GM23338 (cell line): Measurements from ENCODE around the gene FAM118B. TPM values are rescaled to one million over a fixed set of nuclear protein-coding genes. Genes with fewer than 3 reads are reported as not detected.

Experiments used
- ATAC-seq: fragments of 200-7000 bp; cut with Tn5 transposase; 3 replicates; pipeline ENCODE4 v1.9.1; 2020
- DNase-seq: peaks from one replicate; pipeline ENCODE4 v3.0.0-alpha.2; 2015; ENCODE audit warnings: low spot score
- H2AFZ ChIP-seq: fragments of 200-600 bp; sonication (generic); 2 replicates; pipeline ENCODE4 v1.8.0; 2016; ENCODE audit warnings: antibody characterized with exemption, mild to moderate bottlenecking, moderate library complexity
- H3F3A ChIP-seq: fragments of 200-600 bp; sonication (generic); replicated peaks from 2 replicates; pipeline ENCODE4 v1.8.0; 2017; ENCODE audit warnings: antibody characterized with exemption, mixed run types, low read depth
- H3K27ac ChIP-seq: fragments of 200-600 bp; sonication (generic); 2 replicates; pipeline ENCODE4 v1.6.1; 2016; ENCODE audit warnings: low read depth
- H3K27me3 ChIP-seq: fragments of 200-600 bp; sonication (generic); 2 replicates; pipeline ENCODE4 v1.8.0; 2016; ENCODE audit warnings: mild to moderate bottlenecking, mixed run types, moderate library complexity; ENCODE audit not compliant: insufficient read depth
- H3K36me3 ChIP-seq: fragments of 200-600 bp; sonication (generic); 2 replicates; pipeline ENCODE4 v1.8.0; 2016; ENCODE audit warnings: mild to moderate bottlenecking; ENCODE audit not compliant: insufficient read depth
- H3K4me1 ChIP-seq: fragments of 200-600 bp; sonication (generic); 2 replicates; pipeline ENCODE4 v1.8.0; 2016; ENCODE audit warnings: mild to moderate bottlenecking, moderate library complexity; ENCODE audit not compliant: insufficient read depth
- H3K4me2 ChIP-seq: fragments of 200-600 bp; sonication (generic); 2 replicates; pipeline ENCODE4 v1.7.1; 2017; ENCODE audit warnings: mixed run types
- H3K4me3 ChIP-seq: fragments of 200-600 bp; sonication (generic); 2 replicates; pipeline ENCODE4 v1.6.1; 2016; ENCODE audit warnings: mixed run types
- H3K79me2 ChIP-seq: fragments of 200-600 bp; sonication (generic); replicated peaks from 2 replicates; pipeline ENCODE4 v1.8.0; 2017; ENCODE audit warnings: mild to moderate bottlenecking; ENCODE audit not compliant: insufficient read depth
- H3K9me2 ChIP-seq: fragments of 200-600 bp; sonication (generic); 2 replicates; pipeline ENCODE4 v1.8.0; 2017; ENCODE audit not compliant: insufficient read depth
- H4K20me1 ChIP-seq: fragments of 200-600 bp; sonication (generic); replicated peaks from 2 replicates; pipeline ENCODE4 v1.8.0; 2017; ENCODE audit warnings: mild to moderate bottlenecking; ENCODE audit not compliant: insufficient read depth
- H3K27ac Mint-ChIP-seq: 2 replicates; pipeline ENCODE4 v1.8.0; 2020; ENCODE audit warnings: inconsistent platforms, mild to moderate bottlenecking, moderate library complexity, mixed read lengths
- H3K27me3 Mint-ChIP-seq: 3 replicates; pipeline ENCODE4 v1.8.0; 2022; ENCODE audit warnings: low read depth, mild to moderate bottlenecking, moderate library complexity, mixed read lengths, inconsistent platforms; ENCODE audit not compliant: insufficient read depth, poor library complexity
- H3K36me3 Mint-ChIP-seq: 3 replicates; pipeline ENCODE4 v1.8.0; 2021; ENCODE audit warnings: low read depth, mild to moderate bottlenecking, inconsistent platforms, moderate library complexity, mixed read lengths
- H3K4me1 Mint-ChIP-seq: 3 replicates; pipeline ENCODE4 v1.8.0; 2020; ENCODE audit warnings: mild to moderate bottlenecking, inconsistent platforms, mixed read lengths
- H3K4me3 Mint-ChIP-seq: 3 replicates; pipeline ENCODE4 v1.8.0; 2021; ENCODE audit warnings: moderate library complexity, mild to moderate bottlenecking, inconsistent platforms, mixed read lengths
- H3K9me3 Mint-ChIP-seq: 3 replicates; pipeline ENCODE4 v1.8.0; 2020; ENCODE audit warnings: moderate library complexity, mild to moderate bottlenecking, inconsistent platforms, mixed read lengths
- CREB1 ChIP-seq: fragments of 250-450 bp; sonication (Bioruptor Pico); IDR thresholded peaks from 2 replicates; pipeline ENCODE4 v1.5.0; 2020; ENCODE audit warnings: low read depth, mild to moderate bottlenecking, moderate library complexity
- EZH2 ChIP-seq: fragments of 200-600 bp; sonication (generic); IDR thresholded peaks from one replicate; pipeline ENCODE4 v1.8.0; 2017; ENCODE audit warnings: antibody characterized with exemption, mild to moderate bottlenecking, low read depth; ENCODE audit not compliant: unreplicated experiment
- JUNB ChIP-seq: IDR thresholded peaks from one replicate; pipeline ENCODE4 v1.6.1; 2016; ENCODE audit warnings: antibody characterized with exemption; ENCODE audit not compliant: unreplicated experiment
- ZNF114 ChIP-seq: fragments of 250-450 bp; sonication (Bioruptor Pico); IDR thresholded peaks from 2 replicates; pipeline ENCODE4 v1.5.0; 2020; ENCODE audit warnings: mild to moderate bottlenecking, moderate library complexity
- ZNF331 ChIP-seq: fragments of 250-450 bp; sonication (Bioruptor Pico); IDR thresholded peaks from 2 replicates; pipeline ENCODE4 v1.5.0; 2020; ENCODE audit warnings: low read depth, mild to moderate bottlenecking, moderate library complexity
- polyA plus RNA-seq: library from polyadenylated mRNA; unstranded; fragments of >200 nt; fragmentation: Nextera tagmentation; extraction: Ambion mirVana; gene quantifications from 2 replicates; pipeline ENCODE4 v1.2.1, GENCODE V29; 2016
- total RNA-seq: library from RNA; depleted of rRNA; stranded (reverse); fragments of >200 nt; shearing (Covaris generic); gene quantifications from 2 replicates; pipeline ENCODE4 v1.2.3, GENCODE V29; 2014
- TF ChIP-seq, protein P1 (sequence below): IDR thresholded peaks from 2 replicates; pipeline ENCODE4 v1.6.1; 2016; ENCODE audit warnings: antibody characterized with exemption
- TF ChIP-seq, protein P2 (sequence below): IDR thresholded peaks from one replicate; pipeline ENCODE4 v1.6.1; 2018; ENCODE audit warnings: antibody characterized with exemption; ENCODE audit not compliant: unreplicated experiment
- TF ChIP-seq, protein P3 (sequence below), 2 experiments: fragments of 200-600 bp in 1 of 2; sonication (generic) in 1 of 2; conservative IDR thresholded peaks; 2 replicates each; pipeline versions ENCODE4 v1.5.1 to v1.6.1; 2016 to 2017; ENCODE audit warnings: antibody characterized with exemption in 2 of 2, low read depth in 2 of 2, mild to moderate bottlenecking in 2 of 2, moderate library complexity in 1 of 2

The FAM118B gene
- total and polyA plus RNA-seq, 2 experiments from 2014 or later, result 33.7 to 43.4 TPM

DNA sequence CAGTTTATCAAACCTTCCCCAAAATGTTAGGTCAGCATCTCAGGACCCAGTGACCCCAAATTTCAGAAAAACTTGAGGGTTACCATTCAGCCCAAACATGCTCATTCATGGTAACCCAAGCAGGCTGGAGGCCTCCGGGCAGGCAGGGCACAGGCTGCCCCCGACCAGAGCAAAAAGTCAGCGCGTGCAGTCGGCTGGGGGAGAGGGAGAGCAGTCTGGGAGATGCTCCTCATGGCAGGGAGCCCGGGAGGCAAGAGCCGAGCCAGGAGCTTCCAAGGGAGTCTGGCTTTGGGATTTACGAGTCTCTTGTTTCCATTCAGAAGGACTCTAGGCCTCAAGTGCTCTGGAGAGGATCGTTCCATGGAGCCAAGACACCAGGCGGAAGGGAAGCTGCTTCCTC, 45.8 kb upstream of the FAM118B start (continued):
- TF ChIP-seq, protein P1, sequence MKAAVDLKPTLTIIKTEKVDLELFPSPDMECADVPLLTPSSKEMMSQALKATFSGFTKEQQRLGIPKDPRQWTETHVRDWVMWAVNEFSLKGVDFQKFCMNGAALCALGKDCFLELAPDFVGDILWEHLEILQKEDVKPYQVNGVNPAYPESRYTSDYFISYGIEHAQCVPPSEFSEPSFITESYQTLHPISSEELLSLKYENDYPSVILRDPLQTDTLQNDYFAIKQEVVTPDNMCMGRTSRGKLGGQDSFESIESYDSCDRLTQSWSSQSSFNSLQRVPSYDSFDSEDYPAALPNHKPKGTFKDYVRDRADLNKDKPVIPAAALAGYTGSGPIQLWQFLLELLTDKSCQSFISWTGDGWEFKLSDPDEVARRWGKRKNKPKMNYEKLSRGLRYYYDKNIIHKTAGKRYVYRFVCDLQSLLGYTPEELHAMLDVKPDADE, result no peak
- no peak for TF ChIP-seq ZNF114 (CRISPR knock-in tag)
- TF ChIP-seq, protein P2, sequence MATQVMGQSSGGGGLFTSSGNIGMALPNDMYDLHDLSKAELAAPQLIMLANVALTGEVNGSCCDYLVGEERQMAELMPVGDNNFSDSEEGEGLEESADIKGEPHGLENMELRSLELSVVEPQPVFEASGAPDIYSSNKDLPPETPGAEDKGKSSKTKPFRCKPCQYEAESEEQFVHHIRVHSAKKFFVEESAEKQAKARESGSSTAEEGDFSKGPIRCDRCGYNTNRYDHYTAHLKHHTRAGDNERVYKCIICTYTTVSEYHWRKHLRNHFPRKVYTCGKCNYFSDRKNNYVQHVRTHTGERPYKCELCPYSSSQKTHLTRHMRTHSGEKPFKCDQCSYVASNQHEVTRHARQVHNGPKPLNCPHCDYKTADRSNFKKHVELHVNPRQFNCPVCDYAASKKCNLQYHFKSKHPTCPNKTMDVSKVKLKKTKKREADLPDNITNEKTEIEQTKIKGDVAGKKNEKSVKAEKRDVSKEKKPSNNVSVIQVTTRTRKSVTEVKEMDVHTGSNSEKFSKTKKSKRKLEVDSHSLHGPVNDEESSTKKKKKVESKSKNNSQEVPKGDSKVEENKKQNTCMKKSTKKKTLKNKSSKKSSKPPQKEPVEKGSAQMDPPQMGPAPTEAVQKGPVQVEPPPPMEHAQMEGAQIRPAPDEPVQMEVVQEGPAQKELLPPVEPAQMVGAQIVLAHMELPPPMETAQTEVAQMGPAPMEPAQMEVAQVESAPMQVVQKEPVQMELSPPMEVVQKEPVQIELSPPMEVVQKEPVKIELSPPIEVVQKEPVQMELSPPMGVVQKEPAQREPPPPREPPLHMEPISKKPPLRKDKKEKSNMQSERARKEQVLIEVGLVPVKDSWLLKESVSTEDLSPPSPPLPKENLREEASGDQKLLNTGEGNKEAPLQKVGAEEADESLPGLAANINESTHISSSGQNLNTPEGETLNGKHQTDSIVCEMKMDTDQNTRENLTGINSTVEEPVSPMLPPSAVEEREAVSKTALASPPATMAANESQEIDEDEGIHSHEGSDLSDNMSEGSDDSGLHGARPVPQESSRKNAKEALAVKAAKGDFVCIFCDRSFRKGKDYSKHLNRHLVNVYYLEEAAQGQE, result no peak
- no peak for TF ChIP-seq EZH2
- no peak for TF ChIP-seq ZNF331 (CRISPR knock-in tag)

DNA sequence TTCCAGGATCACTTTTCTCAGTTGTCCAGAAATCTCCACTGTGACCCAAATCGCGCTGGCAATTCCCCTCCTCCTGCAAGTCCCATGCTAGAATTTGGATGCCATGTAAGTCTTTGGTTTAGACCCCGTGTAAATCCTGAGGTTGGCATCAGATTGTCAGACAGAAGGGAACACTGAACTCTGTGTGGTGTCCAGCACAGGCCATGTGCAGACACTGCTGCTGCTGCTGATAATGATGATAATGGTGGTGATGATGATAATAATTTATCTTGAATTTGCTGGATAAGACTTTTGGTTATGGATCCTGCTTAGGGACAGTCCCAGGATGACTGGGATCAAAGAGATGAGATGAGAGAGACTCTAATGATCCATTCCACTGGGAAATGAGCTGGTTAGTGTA, 45.2 kb upstream of the FAM118B start:
- Histone ChIP-seq H3K4me1 (peaks cover 11% of the 10 kb centered on the region; the same call in 1 of the 2 replicates), H3K79me2 (no peaks in the 10 kb centered on the region), H3K4me3 (no peak overlapping the region), H2AFZ (no peak overlapping the region), H3F3A (no peaks in the 10 kb centered on the region), H3K27ac (no peak overlapping the region), H3K36me3 (no peaks in the 10 kb centered on the region), H4K20me1 (no peaks in the 10 kb centered on the region), H3K27me3 (no peaks in the 10 kb centered on the region), H3K4me2 (no peak overlapping the region), H3K9me2 (0 out of 2 replicates have a peak, but pooled peaks cover 3% of the 10 kb centered on the region)
- Mint-ChIP-seq H3K27ac (no peak overlapping the region), H3K27me3 (peaks cover 14% of the 10 kb centered on the region), H3K4me1 (peaks cover 24% of the 10 kb centered on the region), H3K4me3 (no peak overlapping the region), H3K36me3 (no peaks in the 10 kb centered on the region), H3K9me3 (no peaks in the 10 kb centered on the region)
- DNase-seq, result no peak
- ATAC-seq, result no peak
- TF ChIP-seq, protein P1, result no peak
- TF ChIP-seq, protein P2, result no peak
- TF ChIP-seq CREB1 (CRISPR knock-in tag), result no peak
- TF ChIP-seq, protein P3, sequence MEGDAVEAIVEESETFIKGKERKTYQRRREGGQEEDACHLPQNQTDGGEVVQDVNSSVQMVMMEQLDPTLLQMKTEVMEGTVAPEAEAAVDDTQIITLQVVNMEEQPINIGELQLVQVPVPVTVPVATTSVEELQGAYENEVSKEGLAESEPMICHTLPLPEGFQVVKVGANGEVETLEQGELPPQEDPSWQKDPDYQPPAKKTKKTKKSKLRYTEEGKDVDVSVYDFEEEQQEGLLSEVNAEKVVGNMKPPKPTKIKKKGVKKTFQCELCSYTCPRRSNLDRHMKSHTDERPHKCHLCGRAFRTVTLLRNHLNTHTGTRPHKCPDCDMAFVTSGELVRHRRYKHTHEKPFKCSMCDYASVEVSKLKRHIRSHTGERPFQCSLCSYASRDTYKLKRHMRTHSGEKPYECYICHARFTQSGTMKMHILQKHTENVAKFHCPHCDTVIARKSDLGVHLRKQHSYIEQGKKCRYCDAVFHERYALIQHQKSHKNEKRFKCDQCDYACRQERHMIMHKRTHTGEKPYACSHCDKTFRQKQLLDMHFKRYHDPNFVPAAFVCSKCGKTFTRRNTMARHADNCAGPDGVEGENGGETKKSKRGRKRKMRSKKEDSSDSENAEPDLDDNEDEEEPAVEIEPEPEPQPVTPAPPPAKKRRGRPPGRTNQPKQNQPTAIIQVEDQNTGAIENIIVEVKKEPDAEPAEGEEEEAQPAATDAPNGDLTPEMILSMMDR (conservative IDR thresholded peaks at IDR 0.05; ENCODE audit: low read depth in 2 of 2), result no peak
- no peak for TF ChIP-seq JUNB
